ENCODE results near the gene TMED10.
A peak's percentile ranks its signal among the peaks of the same experiment; 100 is the strongest.

Gene TMED10

GRCh38 chr14:75176142-75176820 is at the start of gene TMED10:
Gene TMED10, minus strand, starts transcription at chr14:75176612. Its CDS starts 33 bp downstream, at chr14:75176579.
- peak; percentile 83 for DNase-seq (ENCODE audit: low read depth)

DNA sequence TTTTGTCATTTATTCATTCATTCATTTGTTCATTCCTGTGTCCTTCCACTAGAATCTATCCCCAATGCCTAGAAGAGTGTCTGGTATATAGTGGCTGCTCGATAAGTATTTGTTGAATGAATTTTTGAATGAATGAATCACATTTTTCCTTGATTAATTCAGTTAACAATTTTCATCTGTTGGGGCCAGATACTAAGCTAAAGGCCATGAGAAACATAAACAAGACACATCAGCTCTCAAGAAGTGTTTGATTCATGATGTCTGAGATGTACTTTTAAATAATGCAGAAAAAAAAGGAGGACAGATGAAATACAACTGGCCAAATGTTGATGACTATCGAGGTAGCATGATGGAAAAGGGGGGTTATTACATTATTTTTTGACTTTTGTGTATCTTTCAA is 48.1 kb upstream of the TMED10 start:
- DNase-seq (ENCODE audit: low read depth): no peak

DNA sequence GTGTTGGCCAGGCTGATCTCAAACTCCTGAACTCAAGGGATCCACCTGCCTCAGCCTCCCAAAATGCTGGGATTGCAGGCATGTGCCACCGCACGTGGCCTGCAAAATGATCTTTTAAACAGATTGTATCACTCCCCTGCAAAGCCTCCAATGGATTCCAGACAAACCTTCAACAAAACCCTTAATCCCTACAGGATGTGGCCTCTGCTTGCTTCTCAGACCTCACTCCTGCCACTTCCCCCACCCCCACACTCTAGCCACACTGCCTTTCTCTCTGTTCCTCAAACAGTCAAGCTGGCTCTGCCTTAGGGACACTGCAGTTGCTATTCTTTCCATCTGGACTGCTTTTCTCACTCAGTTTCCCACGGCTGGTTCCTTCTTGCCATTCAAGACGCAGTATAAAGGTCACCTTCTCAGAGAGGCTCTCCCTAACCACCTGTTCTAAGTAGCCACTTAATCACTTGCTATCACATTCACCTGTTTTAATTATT is 47.3 kb upstream of the TMED10 start:
- no peak for DNase-seq (ENCODE audit: low read depth)

- DNase-seq (ENCODE audit: low read depth): no peak
These were observed 45.8 kb upstream of the TMED10 start for GRCh38 chr14:75222208-75222701.

DNA sequence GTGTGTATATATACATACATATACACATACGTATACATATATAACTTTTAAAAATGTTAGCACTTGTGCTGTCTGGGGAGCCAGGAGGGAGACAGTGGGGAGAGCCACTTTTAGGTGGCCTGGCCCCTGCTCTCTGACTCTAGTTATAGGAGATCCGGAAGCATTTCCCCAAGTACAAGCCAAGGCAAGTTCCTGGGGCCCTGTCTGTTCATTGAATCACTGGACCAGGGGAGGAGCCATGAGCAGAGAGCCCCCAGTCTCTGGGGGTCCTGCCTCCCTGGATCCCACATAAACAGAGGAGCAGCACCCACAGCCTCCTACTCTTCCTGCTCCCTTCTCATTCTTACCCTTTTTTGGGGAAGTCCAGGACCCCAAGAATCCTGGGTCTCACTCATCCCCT is 45.4 kb upstream of the TMED10 start:
- no peak for DNase-seq (ENCODE audit: low read depth)

GRCh38 chr14:75220156-75220555 is 43.7 kb upstream of the TMED10 start:
- no peak for DNase-seq (ENCODE audit: low read depth)

- no peak for DNase-seq (ENCODE audit: low read depth)
These were observed 41.2 kb upstream of the TMED10 start for GRCh38 chr14:75217508-75218206.

- DNase-seq (ENCODE audit: low read depth): no peak
These were observed 40.1 kb upstream of the TMED10 start for GRCh38 chr14:75216427-75217006.

- DNase-seq (ENCODE audit: low read depth): no peak
These were observed 39.1 kb upstream of the TMED10 start for GRCh38 chr14:75215520-75215919.

GRCh38 chr14:75214558-75214957 is 38.1 kb upstream of the TMED10 start:
- no peak for DNase-seq (ENCODE audit: low read depth)

GRCh38 chr14:75213172-75213571 is 36.8 kb upstream of the TMED10 start:
- DNase-seq (ENCODE audit: low read depth): no peak

DNA sequence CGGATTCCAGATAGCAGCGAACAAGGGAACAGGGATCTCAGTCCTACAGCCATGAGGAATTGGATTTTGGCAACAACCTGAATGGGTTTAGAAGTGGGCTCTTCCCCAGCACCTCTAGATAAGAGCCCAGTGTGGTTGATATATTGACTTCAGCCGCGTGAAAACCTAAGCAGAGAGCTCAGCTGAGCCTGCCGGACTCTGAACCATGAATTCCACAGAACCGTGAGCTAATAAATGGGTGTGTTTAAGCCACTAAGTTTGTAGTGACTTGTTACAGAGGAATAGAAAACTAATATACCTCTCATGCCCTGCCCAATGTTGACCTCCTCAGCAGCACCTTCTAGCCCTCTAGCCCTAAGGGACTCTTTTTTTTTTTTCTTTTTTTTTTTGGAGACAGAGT is 32.4 kb upstream of the TMED10 start:
- DNase-seq (ENCODE audit: low read depth): no peak

DNA sequence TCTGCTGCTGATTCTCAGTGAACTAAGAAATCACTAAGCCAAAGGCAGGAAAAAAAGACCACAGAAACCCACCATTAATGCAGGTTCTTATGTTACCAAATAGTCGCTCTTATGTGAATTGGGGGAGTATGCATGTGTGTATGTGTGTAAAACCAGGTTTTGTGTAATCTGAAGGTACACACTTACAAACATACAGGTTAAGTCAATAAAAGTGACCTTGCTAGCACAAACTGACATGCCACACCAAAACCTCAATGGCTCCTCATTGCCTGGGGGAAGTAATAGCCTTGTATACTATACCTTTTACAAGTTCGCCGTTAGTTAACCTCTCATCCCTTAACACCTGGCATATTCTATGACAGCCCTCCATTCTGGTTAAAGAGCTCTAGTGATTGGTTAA is 29.8 kb upstream of the TMED10 start:
- DNase-seq (ENCODE audit: low read depth): no peak

GRCh38 chr14:75205591-75205990 is 29.2 kb upstream of the TMED10 start:
- DNase-seq (ENCODE audit: low read depth): no peak

GRCh38 chr14:75204116-75204515 is 27.7 kb upstream of the TMED10 start:
- no peak for DNase-seq (ENCODE audit: low read depth)

- no peak for DNase-seq (ENCODE audit: low read depth)
These were observed 26.2 kb upstream of the TMED10 start for GRCh38 chr14:75202657-75203056.

GRCh38 chr14:75201087-75201486 is 24.7 kb upstream of the TMED10 start:
- DNase-seq (ENCODE audit: low read depth): no peak

- no peak for DNase-seq (ENCODE audit: low read depth)
These were observed 24.0 kb upstream of the TMED10 start for GRCh38 chr14:75200451-75200850.

DNA sequence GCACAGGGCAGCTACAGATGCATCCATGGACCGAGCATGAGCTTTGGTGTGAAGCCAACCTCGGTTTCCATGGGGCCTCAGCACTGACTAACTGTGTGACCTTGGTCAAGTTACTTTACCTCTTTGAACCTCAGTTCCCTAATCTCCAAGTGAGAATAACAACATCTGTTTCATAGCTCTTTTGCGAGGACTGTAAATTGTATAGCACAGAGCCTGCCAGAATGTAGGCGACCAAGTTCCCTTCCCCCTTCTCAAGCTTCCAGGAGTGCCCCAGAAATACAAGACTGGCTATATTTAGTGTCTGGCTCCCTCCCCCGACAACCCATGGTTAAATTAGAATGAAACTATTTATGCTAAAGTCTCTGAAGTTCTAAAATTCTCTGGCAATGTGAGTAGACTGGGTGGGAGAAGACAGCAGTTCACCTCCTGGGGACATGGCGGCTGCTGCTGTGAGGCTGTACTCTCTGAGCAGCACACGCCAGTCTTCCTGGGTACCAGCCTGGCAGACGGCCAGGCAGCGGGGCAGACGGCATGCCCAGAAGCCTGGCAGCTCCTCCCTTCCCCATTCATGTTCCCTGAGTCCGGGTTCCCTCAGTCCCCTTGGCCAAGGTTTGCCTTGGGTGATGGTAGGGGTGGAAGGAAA is 22.0 kb upstream of the TMED10 start:
- no peak for DNase-seq (ENCODE audit: low read depth)

DNA sequence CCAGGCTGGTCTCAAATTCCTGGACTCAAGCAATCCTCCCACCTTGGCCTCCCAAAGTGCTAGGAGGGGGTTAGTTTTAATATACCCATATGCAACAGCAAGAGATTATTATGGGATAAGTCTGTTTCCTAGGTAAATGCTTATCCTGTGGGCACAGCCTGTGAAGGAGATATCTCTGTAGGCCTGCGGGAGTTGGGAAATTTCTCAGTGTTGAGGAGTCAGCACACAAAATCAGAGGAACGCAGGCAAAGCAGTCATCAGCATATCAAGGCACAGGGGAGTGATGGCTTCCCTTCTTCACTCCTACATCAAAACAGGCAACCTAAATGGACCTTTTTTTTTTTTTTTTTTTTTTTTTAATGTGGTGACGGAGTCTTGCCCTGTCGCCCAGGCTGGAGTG is 20.9 kb upstream of the TMED10 start:
- no peak for DNase-seq (ENCODE audit: low read depth)

DNA sequence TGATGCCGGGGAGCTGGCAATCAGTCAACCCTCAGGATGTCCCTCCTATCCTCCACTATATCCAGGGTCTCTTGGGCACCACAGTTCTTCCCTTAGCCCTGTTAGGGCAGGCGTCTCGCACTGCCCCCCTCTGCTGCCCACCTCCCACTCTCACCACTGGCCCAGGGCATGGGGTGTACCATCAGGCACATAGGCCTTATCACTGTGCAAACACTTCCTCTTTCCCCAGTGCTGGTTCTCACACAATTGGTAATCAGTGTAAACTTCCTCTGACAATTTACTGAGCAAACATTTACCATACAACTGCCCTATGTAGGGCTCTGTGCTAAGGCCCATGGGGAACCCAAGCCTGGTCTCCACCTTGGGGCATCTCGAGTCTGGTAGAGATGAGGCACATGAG is 20.1 kb upstream of the TMED10 start:
- no peak for DNase-seq (ENCODE audit: low read depth)

GRCh38 chr14:75196064-75196463 is 19.7 kb upstream of the TMED10 start:
- no peak for DNase-seq (ENCODE audit: low read depth)

DNA sequence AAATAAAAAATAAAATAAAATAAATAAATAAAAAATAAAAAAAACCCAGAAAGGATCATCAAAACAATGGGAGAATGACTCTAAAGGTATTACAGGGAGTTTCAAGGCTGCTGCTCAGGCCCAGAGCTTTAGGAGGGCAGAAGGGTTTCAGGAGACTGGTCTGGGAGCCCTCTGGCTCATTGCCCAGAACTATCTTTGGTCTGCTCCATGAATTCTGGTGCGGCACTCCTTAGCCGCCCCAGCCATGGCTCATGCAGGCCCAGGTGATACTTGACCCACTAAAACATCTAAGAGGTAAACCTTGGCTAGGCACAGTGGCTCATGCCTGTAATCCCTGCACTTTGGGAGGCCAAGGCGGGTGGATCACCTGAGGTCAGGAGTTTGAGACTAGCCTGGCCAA is 14.7 kb upstream of the TMED10 start:
- DNase-seq (ENCODE audit: low read depth): no peak

Measured in stimulated activated CD8-positive, alpha-beta memory T cell treated with anti-CD3 and anti-CD28 coated beads, Interleukin-7, amount 100 ng/mL, for 24 hours (primary cell).